ENCODE results near the gene TUFM. TPM values are rescaled to one million over a fixed set of nuclear protein-coding genes. Genes with fewer than 3 reads are reported as not detected.

TUFM gene
- total and polyA plus RNA-seq, 2 of the 8 experiments (the other 6 are each of a cell fraction or from before 2014, with no cell fraction given): 216 to 249 TPM

DNA sequence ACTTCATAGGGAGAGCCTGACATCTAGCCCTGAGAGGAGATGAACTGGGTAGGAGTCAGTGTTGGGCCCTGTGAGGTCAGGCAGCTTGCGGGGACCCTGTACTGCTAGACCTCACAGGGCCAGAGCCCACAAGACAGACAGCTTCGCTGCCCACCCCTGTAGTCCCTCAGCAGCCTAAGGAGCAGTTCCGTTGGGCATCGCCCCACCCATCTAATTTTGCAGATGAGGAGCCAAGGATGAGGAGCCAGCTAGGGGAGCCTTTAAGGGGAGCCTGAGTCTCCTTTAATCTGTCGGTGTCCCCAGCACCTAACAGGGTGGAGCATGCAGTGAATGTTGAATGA lies 755 bp upstream of the TUFM start (continued):
- no peak for TF ChIP-seq USF2 (IDR thresholded peaks at IDR 0.05; ENCODE audit: low read length)
- TF ChIP-seq, protein P1, sequence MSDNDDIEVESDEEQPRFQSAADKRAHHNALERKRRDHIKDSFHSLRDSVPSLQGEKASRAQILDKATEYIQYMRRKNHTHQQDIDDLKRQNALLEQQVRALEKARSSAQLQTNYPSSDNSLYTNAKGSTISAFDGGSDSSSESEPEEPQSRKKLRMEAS (IDR thresholded peaks at IDR 0.05): no peak
- no peak for TF ChIP-seq POU5F1 (IDR thresholded peaks at IDR 0.05; ENCODE audit: low read depth, low read length)
- TF ChIP-seq JUN (IDR thresholded peaks at IDR 0.05; ENCODE audit: low read depth, low read length): no peak
- TF ChIP-seq CBX5 (IDR thresholded peaks at IDR 0.05; ENCODE audit: low read depth, low read length): no peak
- TF ChIP-seq ZNF274 (IDR thresholded peaks at IDR 0.05; ENCODE audit: borderline replicate concordance, extremely low read depth, low read length): no peak
- TF ChIP-seq TAF1 (IDR thresholded peaks at IDR 0.05; ENCODE audit: low read depth, low read length): no peak

Data from H1 (cell line).